Measurements from ENCODE around the gene UPK1A. TPM values are rescaled to one million over a fixed set of nuclear protein-coding genes. Genes with fewer than 3 reads are reported as not detected.
A peak's percentile ranks its signal among the peaks of the same experiment; 100 is the strongest.

The UPK1A gene
- total RNA-seq, 2 experiments from 2014 or later, result 1.8 to 2.2 TPM

GRCh38 chr19:35641515-35642151 lies 24.7 kb upstream of the UPK1A start, which contains the start of gene ETV2:
Gene ETV2 (plus strand): TSS chr19:35641745. CDS start chr19:35642461, 716 bp downstream.
- ChIA-PET CTCF (interaction anchor here (0.6 to 1.4 kb wide), 2 partner anchors 51 to 93 kb away, joined by 3 to 6 read pairs; no protein-coding TSS in a partner anchor), POLR2A (interaction anchor here (0.7 to 1.6 kb wide), 3 partner anchors 19 to 32 kb away, joined by 3 to 4 read pairs (median 3); no protein-coding TSS in a partner anchor)
- peaks cover 29% of the 10 kb centered on the region for H3K4me1 Mint-ChIP-seq (ENCODE audit: low read depth)
- H3K9me3 Mint-ChIP-seq, result no peaks in the 10 kb centered on the region
- DNase-seq, result peak; percentile 81
- H3K27ac Mint-ChIP-seq, result peak within 1 kb of the TSS; percentile 79
- ATAC-seq, result no peak
- no peaks in the 10 kb centered on the region for H3K27me3 Mint-ChIP-seq
- peak within 1 kb of the TSS; percentile 76 for H3K4me3 Mint-ChIP-seq
- peaks cover 10% of the 10 kb centered on the region for H3K36me3 Mint-ChIP-seq (ENCODE audit: low read depth)
- intact Hi-C loops (cut with micrococcal nuclease), result no loop called here
- TF ChIP-seq CTCF (IDR thresholded peaks at IDR 0.05), result no peak

GRCh38 chr19:35642312-35642711 lies 24.0 kb upstream of the UPK1A start:
- peaks cover 29% of the 10 kb centered on the region for H3K4me1 Mint-ChIP-seq (ENCODE audit: low read depth)
- H3K9me3 Mint-ChIP-seq, result no peaks in the 10 kb centered on the region
- ATAC-seq (no peak), DNase-seq (no peak)
- no peaks in the 10 kb centered on the region for H3K27me3 Mint-ChIP-seq
- H3K27ac Mint-ChIP-seq, result peak overlapping the region; percentile 61
- CTCF ChIA-PET, result interaction anchor here (0.6 to 1.4 kb wide), 2 partner anchors 50 to 94 kb away, joined by 3 to 6 read pairs; no protein-coding TSS in a partner anchor
- POLR2A ChIA-PET, result interaction anchor here (0.9 to 1.6 kb wide), 3 partner anchors 11 to 31 kb away, joined by 3 to 6 read pairs (median 4); no protein-coding TSS in a partner anchor
- H3K4me3 Mint-ChIP-seq, result peak overlapping the region; percentile 76
- no peak for TF ChIP-seq CTCF (IDR thresholded peaks at IDR 0.05)
- intact Hi-C loops (cut with micrococcal nuclease), result no loop called here
- peaks cover 3% of the 10 kb centered on the region for H3K36me3 Mint-ChIP-seq (ENCODE audit: low read depth)

GRCh38 chr19:35642798-35643254 lies 23.5 kb upstream of the UPK1A start:
- ChIA-PET POLR2A (interaction anchor here (1.0 to 1.6 kb wide), 3 partner anchors 11 to 95 kb away, joined by 3 to 6 read pairs (median 3); no protein-coding TSS in a partner anchor), CTCF (interaction anchor here (1.4 kb wide), 1 partner anchor 95 kb away, joined by 6 read pairs; no protein-coding TSS in a partner anchor)
- H3K9me3 Mint-ChIP-seq, result no peaks in the 10 kb centered on the region
- H3K36me3 Mint-ChIP-seq (ENCODE audit: low read depth), result peaks cover 3% of the 10 kb centered on the region
- intact Hi-C loops (cut with micrococcal nuclease), result no loop called here
- ATAC-seq (no peak), DNase-seq (peak; percentile 35)
- peaks cover 29% of the 10 kb centered on the region for H3K4me1 Mint-ChIP-seq (ENCODE audit: low read depth)
- H3K27me3 Mint-ChIP-seq, result no peaks in the 10 kb centered on the region
- peak overlapping the region; percentile 52 for H3K27ac Mint-ChIP-seq
- peak overlapping the region; percentile 76 for H3K4me3 Mint-ChIP-seq
- no peak for TF ChIP-seq CTCF (IDR thresholded peaks at IDR 0.05)

- intact Hi-C loops (cut with micrococcal nuclease), result no loop called here
- H3K4me1 Mint-ChIP-seq (ENCODE audit: low read depth), result peaks cover 29% of the 10 kb centered on the region
- CTCF ChIA-PET, result interaction anchor here (1.0 to 1.3 kb wide), 3 partner anchors 68 to 86 kb away, joined by 3 to 4 read pairs (median 3); no protein-coding TSS in a partner anchor
- H3K36me3 Mint-ChIP-seq (ENCODE audit: low read depth), result peaks cover 4% of the 10 kb centered on the region
- no peak for TF ChIP-seq CTCF (IDR thresholded peaks at IDR 0.05)
- POLR2A ChIA-PET, result interaction anchor here (0.8 to 3.0 kb wide), 7 partner anchors 12 to 128 kb away, joined by 3 to 13 read pairs (median 4); partner anchors contain the start of gene HAUS5
- H3K9me3 Mint-ChIP-seq, result no peaks in the 10 kb centered on the region
- no peaks in the 10 kb centered on the region for H3K27me3 Mint-ChIP-seq
- H3K27ac Mint-ChIP-seq, result peak overlapping the region; percentile 85
- peak; percentile 86 for DNase-seq
- peak; percentile 26 for ATAC-seq
- peak overlapping the region; percentile 76 for H3K4me3 Mint-ChIP-seq
These were observed 22.8 kb upstream of the UPK1A start for GRCh38 chr19:35643255-35644205.
